MM.1S (cell line): ENCODE results near the gene GSTT4.

Experiments used
- DNase-seq: peaks from one replicate; pipeline ENCODE4 v3.0.0-alpha.2; 2015
- H2AFZ ChIP-seq: fragments of 300-600 bp; sonication (generic); 2 replicates; pipeline ENCODE4 v1.6.0; 2016; ENCODE audit warnings: antibody characterized with exemption, low read length
- H3F3A ChIP-seq: fragments of 300-600 bp; sonication (generic); 2 replicates; pipeline ENCODE4 v1.6.1; 2016; ENCODE audit warnings: mild to moderate bottlenecking, antibody characterized with exemption, low read length, moderate library complexity, mixed read lengths; ENCODE audit not compliant: insufficient read depth
- H3K27ac ChIP-seq: fragments of 300-600 bp; sonication (generic); 2 replicates; pipeline ENCODE4 v1.5.1; 2016; ENCODE audit warnings: mild to moderate bottlenecking, low read length
- H3K27me3 ChIP-seq: fragments of 300-600 bp; sonication (generic); replicated peaks from 2 replicates; pipeline ENCODE4 v1.6.0; 2016; ENCODE audit warnings: low read length; ENCODE audit not compliant: insufficient read depth
- H3K36me3 ChIP-seq: fragments of 300-600 bp; sonication (generic); replicated peaks from 2 replicates; pipeline ENCODE4 v1.6.1; 2016; ENCODE audit warnings: mild to moderate bottlenecking, low read length, mixed read lengths; ENCODE audit not compliant: insufficient read depth
- H3K4me1 ChIP-seq: fragments of 300-600 bp; sonication (generic); 2 replicates; pipeline ENCODE4 v1.6.1; 2016; ENCODE audit warnings: low read length, mixed read lengths
- H3K4me2 ChIP-seq: fragments of 300-600 bp; sonication (generic); 2 replicates; pipeline ENCODE4 v1.6.0; 2016; ENCODE audit warnings: low read depth, low read length
- H3K4me3 ChIP-seq: fragments of 300-600 bp; sonication (generic); 2 replicates; pipeline ENCODE4 v1.5.1; 2016; ENCODE audit warnings: low read length, mixed read lengths
- H3K79me2 ChIP-seq: fragments of 300-600 bp; sonication (generic); 2 replicates; pipeline ENCODE4 v1.6.1; 2016; ENCODE audit warnings: mixed run types, low read length, mixed read lengths
- H3K9ac ChIP-seq: fragments of 300-600 bp; sonication (generic); 2 replicates; pipeline ENCODE4 v1.6.1; 2016; ENCODE audit warnings: low read length, mixed read lengths
- H3K9me2 ChIP-seq: fragments of 300-600 bp; sonication (generic); replicated peaks from 2 replicates; pipeline ENCODE4 v1.6.1; 2016; ENCODE audit warnings: mild to moderate bottlenecking, low read length, mixed read lengths; ENCODE audit not compliant: insufficient read depth
- H3K9me3 ChIP-seq: fragments of 300-600 bp; sonication (generic); replicated peaks from 2 replicates; pipeline ENCODE4 v1.6.1; 2016; ENCODE audit warnings: mild to moderate bottlenecking, low read length, mixed read lengths; ENCODE audit not compliant: insufficient read depth
- H4K20me1 ChIP-seq: fragments of 300-600 bp; sonication (generic); 2 replicates; pipeline ENCODE4 v1.6.1; 2016; ENCODE audit warnings: mild to moderate bottlenecking, low read length, moderate library complexity, mixed read lengths; ENCODE audit not compliant: insufficient read depth
- EZH2 ChIP-seq: fragments of 300-600 bp; sonication (generic); optimal IDR thresholded peaks from 2 replicates; pipeline ENCODE3; 2017; ENCODE audit warnings: low read depth, mild to moderate bottlenecking, antibody characterized with exemption, low read length, mixed read lengths
- EZH2phosphoT487 ChIP-seq: fragments of 300-600 bp; sonication (generic); IDR thresholded peaks from 2 replicates; pipeline ENCODE4 v1.6.1; 2018; ENCODE audit warnings: antibody characterized with exemption, low read length
- TF ChIP-seq, protein P1 (sequence below): fragments of 300-600 bp; sonication (generic); IDR thresholded peaks from 2 replicates; pipeline ENCODE4 v1.5.1; 2016; ENCODE audit warnings: antibody characterized with exemption, low read length, mixed read lengths

Gene GSTT4

GRCh38 chr22:24016156-24016555, 10.9 kb upstream of the GSTT4 start:
- Histone ChIP-seq H3K36me3 (peaks cover 4% of the 10 kb centered on the region; the same call in 1 of the 2 replicates), H3K27ac (no peak overlapping the region), H3F3A (peaks cover 9% of the 10 kb centered on the region; the same call in 1 of the 2 replicates), H3K9ac (no peak overlapping the region), H3K4me1 (peaks cover 5% of the 10 kb centered on the region; the same call in 1 of the 2 replicates), H3K4me3 (no peak overlapping the region), H3K27me3 (no peaks in the 10 kb centered on the region), H3K9me2 (no peaks in the 10 kb centered on the region), H3K9me3 (no peaks in the 10 kb centered on the region), H3K79me2 (peaks cover 84% of the 10 kb centered on the region), H3K4me2 (no peak overlapping the region), H2AFZ (no peak overlapping the region), H4K20me1 (no peaks in the 10 kb centered on the region)
- no peak for DNase-seq
- no peak for TF ChIP-seq EZH2
- TF ChIP-seq, protein P1, sequence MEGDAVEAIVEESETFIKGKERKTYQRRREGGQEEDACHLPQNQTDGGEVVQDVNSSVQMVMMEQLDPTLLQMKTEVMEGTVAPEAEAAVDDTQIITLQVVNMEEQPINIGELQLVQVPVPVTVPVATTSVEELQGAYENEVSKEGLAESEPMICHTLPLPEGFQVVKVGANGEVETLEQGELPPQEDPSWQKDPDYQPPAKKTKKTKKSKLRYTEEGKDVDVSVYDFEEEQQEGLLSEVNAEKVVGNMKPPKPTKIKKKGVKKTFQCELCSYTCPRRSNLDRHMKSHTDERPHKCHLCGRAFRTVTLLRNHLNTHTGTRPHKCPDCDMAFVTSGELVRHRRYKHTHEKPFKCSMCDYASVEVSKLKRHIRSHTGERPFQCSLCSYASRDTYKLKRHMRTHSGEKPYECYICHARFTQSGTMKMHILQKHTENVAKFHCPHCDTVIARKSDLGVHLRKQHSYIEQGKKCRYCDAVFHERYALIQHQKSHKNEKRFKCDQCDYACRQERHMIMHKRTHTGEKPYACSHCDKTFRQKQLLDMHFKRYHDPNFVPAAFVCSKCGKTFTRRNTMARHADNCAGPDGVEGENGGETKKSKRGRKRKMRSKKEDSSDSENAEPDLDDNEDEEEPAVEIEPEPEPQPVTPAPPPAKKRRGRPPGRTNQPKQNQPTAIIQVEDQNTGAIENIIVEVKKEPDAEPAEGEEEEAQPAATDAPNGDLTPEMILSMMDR, result no peak
- TF ChIP-seq EZH2phosphoT487, result no peak

GRCh38 chr22:24011735-24012068, 6.4 kb upstream of the GSTT4 start:
- Histone ChIP-seq H3K4me2 (peak overlapping the region; percentile 95), H3K9me3 (no peaks in the 10 kb centered on the region), H3K27ac (peak overlapping the region; percentile 69; the same call in 1 of the 2 replicates), H3F3A (peaks cover 9% of the 10 kb centered on the region; the same call in 1 of the 2 replicates), H3K27me3 (no peaks in the 10 kb centered on the region), H3K4me1 (peaks cover 14% of the 10 kb centered on the region; the same call in 1 of the 2 replicates), H3K79me2 (peaks cover 55% of the 10 kb centered on the region), H3K4me3 (peak overlapping the region; percentile 93), H4K20me1 (no peaks in the 10 kb centered on the region), H2AFZ (peak overlapping the region; percentile 87), H3K9ac (peak overlapping the region; percentile 81), H3K36me3 (no peaks in the 10 kb centered on the region), H3K9me2 (no peaks in the 10 kb centered on the region)
- no peak for DNase-seq
- TF ChIP-seq EZH2phosphoT487, result no peak
- TF ChIP-seq EZH2, result no peak
- TF ChIP-seq, protein P1, result no peak

DNA sequence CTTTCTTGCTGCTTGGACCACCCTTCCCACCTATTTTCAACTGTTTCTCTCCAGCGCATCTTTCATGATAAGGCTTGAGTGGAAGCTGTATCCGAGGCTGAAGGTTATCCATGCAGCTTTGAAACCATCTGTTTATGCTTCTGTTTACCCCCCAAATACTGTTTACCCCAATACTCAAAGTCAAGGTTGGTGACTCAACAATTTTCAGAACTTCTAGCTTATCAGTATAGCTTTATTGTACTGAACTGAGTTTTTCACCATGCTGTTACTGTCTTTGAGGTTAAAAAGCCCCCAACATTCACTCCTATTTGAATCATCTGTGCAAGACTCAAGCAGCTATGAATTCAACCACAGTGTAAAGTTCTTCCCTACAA, 4.8 kb upstream of the GSTT4 start:
- H3K4me1 ChIP-seq, result peaks cover 14% of the 10 kb centered on the region; the same call in 1 of the 2 replicates
- H2AFZ ChIP-seq, result no peak overlapping the region
- no peaks in the 10 kb centered on the region for H3K9me3 ChIP-seq
- no peak overlapping the region for H3K4me3 ChIP-seq
- TF ChIP-seq EZH2phosphoT487 (no peak), EZH2 (no peak)
- TF ChIP-seq, protein P1, result no peak
- no peaks in the 10 kb centered on the region for H3K27me3 ChIP-seq
- H3F3A ChIP-seq, result peaks cover 9% of the 10 kb centered on the region; the same call in 1 of the 2 replicates
- no peak overlapping the region for H3K27ac ChIP-seq
- no peak overlapping the region for H3K9ac ChIP-seq
- DNase-seq, result no peak
- no peaks in the 10 kb centered on the region for H3K9me2 ChIP-seq
- no peaks in the 10 kb centered on the region for H4K20me1 ChIP-seq
- H3K36me3 ChIP-seq, result no peaks in the 10 kb centered on the region
- peaks cover 38% of the 10 kb centered on the region for H3K79me2 ChIP-seq
- no peak overlapping the region for H3K4me2 ChIP-seq
